ENCODE measurements around the gene CMPK2. TPM values are rescaled to one million over a fixed set of nuclear protein-coding genes. Genes with fewer than 3 reads are reported as not detected.

Gene CMPK2
- total and polyA plus RNA-seq, 9 of the 15 experiments (the other 6 are each of a cell fraction or from before 2014, with no cell fraction given) = 2.6 to 10.5 (median 5.0) TPM

DNA sequence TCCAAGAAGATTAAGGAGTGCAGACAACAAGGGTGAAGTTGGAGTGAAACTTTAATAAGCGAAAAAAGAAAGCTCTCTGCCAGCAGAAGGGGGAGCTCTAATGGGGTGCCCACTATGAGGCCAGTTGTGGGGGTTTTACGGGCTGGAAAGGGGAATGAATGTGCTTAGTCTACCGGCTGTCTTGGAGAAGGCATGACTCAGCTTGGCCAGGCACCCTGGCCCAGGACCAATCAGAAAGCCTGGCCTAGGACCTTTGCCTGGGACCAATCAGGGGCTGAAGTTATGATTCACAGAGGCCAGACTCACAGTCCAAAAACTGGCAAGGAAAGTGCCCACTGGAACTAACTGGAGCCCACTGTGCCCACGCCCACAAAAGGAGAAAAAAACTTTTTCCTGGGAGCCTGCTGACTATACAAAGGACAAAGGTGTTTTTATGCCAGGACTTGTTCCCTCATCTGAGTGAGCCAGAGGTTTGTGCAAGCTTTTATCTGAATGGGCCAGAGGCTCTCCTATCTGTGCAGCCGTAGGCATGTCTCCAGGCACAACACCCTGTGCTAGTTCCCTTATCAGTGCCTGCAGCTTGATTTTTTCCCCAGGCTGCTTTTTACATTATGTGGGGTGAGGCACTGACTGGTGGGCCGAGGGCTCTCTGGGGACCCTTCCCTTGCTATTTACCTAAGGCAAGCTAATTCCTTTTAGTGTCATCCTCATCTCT, 18.6 kb downstream of the CMPK2 start (continued):
- TF ChIP-seq RBFOX2 (IDR thresholded peaks at IDR 0.05; ENCODE audit: low read depth, low read length) = 0 out of 2 replicates have a peak, but pooled peaks have one; percentile 19
- peak; percentile 33; the same call in 1 of the 2 replicates for TF ChIP-seq GABPB1 (CRISPR knock-in tag; IDR thresholded peaks at IDR 0.05)
- peak; percentile 99 for TF ChIP-seq PML (IDR thresholded peaks at IDR 0.05; ENCODE audit: low read length)
- peak; percentile 61 for TF ChIP-seq TAF1 (IDR thresholded peaks at IDR 0.05; ENCODE audit: control insufficient read depth, extremely low read depth, insufficient read depth, low read length, severe bottlenecking)
- peak; percentile 39 to 65; a peak in 1 of 4 replicates for TF ChIP-seq FOXK2 (conservative IDR thresholded peaks at IDR 0.05 in 1 of 2, IDR thresholded peaks at IDR 0.05 in 1 of 2; ENCODE audit: low read depth in 2 of 2)
- TF ChIP-seq, protein P1, sequence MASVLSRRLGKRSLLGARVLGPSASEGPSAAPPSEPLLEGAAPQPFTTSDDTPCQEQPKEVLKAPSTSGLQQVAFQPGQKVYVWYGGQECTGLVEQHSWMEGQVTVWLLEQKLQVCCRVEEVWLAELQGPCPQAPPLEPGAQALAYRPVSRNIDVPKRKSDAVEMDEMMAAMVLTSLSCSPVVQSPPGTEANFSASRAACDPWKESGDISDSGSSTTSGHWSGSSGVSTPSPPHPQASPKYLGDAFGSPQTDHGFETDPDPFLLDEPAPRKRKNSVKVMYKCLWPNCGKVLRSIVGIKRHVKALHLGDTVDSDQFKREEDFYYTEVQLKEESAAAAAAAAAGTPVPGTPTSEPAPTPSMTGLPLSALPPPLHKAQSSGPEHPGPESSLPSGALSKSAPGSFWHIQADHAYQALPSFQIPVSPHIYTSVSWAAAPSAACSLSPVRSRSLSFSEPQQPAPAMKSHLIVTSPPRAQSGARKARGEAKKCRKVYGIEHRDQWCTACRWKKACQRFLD (CRISPR knock-in tag; IDR thresholded peaks at IDR 0.05) = peak; percentile 98
- peak; percentile 90; the same call in 1 of the 2 replicates for TF ChIP-seq RUNX1 (IDR thresholded peaks at IDR 0.05; ENCODE audit: low read depth)
- TF ChIP-seq, protein P2, sequence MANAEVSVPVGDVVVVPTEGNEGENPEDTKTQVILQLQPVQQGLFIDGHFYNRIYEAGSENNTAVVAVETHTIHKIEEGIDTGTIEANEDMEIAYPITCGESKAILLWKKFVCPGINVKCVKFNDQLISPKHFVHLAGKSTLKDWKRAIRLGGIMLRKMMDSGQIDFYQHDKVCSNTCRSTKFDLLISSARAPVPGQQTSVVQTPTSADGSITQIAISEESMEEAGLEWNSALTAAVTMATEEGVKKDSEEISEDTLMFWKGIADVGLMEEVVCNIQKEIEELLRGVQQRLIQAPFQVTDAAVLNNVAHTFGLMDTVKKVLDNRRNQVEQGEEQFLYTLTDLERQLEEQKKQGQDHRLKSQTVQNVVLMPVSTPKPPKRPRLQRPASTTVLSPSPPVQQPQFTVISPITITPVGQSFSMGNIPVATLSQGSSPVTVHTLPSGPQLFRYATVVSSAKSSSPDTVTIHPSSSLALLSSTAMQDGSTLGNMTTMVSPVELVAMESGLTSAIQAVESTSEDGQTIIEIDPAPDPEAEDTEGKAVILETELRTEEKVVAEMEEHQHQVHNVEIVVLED (CRISPR knock-in tag; IDR thresholded peaks at IDR 0.05) = no peak
- peak in 1 of 2 experiments; percentile 22; a peak in 1 of 4 replicates for TF ChIP-seq NRF1 (conservative IDR thresholded peaks at IDR 0.05 in 1 of 2, IDR thresholded peaks at IDR 0.05 in 1 of 2)
- peak; percentile 79 for TF ChIP-seq MBD2 (IDR thresholded peaks at IDR 0.05; ENCODE audit: borderline replicate concordance, low read depth)
- TF ChIP-seq, protein P3, sequence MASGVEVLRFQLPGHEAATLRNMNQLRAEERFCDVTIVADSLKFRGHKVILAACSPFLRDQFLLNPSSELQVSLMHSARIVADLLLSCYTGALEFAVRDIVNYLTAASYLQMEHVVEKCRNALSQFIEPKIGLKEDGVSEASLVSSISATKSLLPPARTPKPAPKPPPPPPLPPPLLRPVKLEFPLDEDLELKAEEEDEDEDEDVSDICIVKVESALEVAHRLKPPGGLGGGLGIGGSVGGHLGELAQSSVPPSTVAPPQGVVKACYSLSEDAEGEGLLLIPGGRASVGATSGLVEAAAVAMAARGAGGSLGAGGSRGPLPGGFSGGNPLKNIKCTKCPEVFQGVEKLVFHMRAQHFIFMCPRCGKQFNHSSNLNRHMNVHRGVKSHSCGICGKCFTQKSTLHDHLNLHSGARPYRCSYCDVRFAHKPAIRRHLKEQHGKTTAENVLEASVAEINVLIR (CRISPR knock-in tag; IDR thresholded peaks at IDR 0.05) = 0 out of 2 replicates have a peak, but pooled peaks have one; percentile 18
- peak; percentile 92 for TF ChIP-seq HDAC3 (IDR thresholded peaks at IDR 0.05; ENCODE audit: borderline replicate concordance, partially characterized antibody)
- peak; percentile 97 for TF ChIP-seq TARDBP (IDR thresholded peaks at IDR 0.05)
- TF ChIP-seq, protein P4, sequence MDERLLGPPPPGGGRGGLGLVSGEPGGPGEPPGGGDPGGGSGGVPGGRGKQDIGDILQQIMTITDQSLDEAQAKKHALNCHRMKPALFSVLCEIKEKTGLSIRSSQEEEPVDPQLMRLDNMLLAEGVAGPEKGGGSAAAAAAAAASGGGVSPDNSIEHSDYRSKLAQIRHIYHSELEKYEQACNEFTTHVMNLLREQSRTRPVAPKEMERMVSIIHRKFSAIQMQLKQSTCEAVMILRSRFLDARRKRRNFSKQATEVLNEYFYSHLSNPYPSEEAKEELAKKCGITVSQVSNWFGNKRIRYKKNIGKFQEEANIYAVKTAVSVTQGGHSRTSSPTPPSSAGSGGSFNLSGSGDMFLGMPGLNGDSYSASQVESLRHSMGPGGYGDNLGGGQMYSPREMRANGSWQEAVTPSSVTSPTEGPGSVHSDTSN (CRISPR knock-in tag; IDR thresholded peaks at IDR 0.05; ENCODE audit: low read depth) = no peak
- TF ChIP-seq, protein P4 (tag; conservative IDR thresholded peaks at IDR 0.05; ENCODE audit: low read depth) = 0 out of 2 replicates have a peak, but pooled peaks have one; percentile 16
- TF ChIP-seq, protein P5, sequence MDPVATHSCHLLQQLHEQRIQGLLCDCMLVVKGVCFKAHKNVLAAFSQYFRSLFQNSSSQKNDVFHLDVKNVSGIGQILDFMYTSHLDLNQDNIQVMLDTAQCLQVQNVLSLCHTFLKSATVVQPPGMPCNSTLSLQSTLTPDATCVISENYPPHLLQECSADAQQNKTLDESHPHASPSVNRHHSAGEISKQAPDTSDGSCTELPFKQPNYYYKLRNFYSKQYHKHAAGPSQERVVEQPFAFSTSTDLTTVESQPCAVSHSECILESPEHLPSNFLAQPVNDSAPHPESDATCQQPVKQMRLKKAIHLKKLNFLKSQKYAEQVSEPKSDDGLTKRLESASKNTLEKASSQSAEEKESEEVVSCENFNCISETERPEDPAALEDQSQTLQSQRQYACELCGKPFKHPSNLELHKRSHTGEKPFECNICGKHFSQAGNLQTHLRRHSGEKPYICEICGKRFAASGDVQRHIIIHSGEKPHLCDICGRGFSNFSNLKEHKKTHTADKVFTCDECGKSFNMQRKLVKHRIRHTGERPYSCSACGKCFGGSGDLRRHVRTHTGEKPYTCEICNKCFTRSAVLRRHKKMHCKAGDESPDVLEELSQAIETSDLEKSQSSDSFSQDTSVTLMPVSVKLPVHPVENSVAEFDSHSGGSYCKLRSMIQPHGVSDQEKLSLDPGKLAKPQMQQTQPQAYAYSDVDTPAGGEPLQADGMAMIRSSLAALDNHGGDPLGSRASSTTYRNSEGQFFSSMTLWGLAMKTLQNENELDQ (CRISPR knock-in tag; IDR thresholded peaks at IDR 0.05; ENCODE audit: borderline replicate concordance) = no peak
- peak; percentile 72; the same call in 1 of the 2 replicates for TF ChIP-seq ZNF41 (CRISPR knock-in tag; conservative IDR thresholded peaks at IDR 0.05)

All from K562 (cell line).